Measurements from ENCODE around the gene MIB1.

- TF ChIP-seq CTCF (IDR thresholded peaks at IDR 0.05; ENCODE audit: low read length) = no peak
- TF ChIP-seq EZH2phosphoT487 (IDR thresholded peaks at IDR 0.05; ENCODE audit: low read length) = no peak
- no peak for TF ChIP-seq EZH2 (optimal IDR thresholded peaks at IDR 0.05; ENCODE audit: low read depth, low read length)
These were observed 34.2 kb upstream of the MIB1 start for GRCh38 chr18:21706386-21706865.

Measured in MM.1S (cell line).